H9 (cell line): ENCODE data around the gene UROS. TPM values are rescaled to one million over a fixed set of nuclear protein-coding genes. Genes with fewer than 3 reads are reported as not detected.
A peak's percentile ranks its signal among the peaks of the same experiment; 100 is the strongest.

Experiments used
- DNase-seq: peaks from one replicate; pipeline ENCODE4 v3.0.0-alpha.2; 2017
- H2AFZ ChIP-seq: one replicate; pipeline ENCODE4 v1.6.1; 2013; ENCODE audit warnings: mild to moderate bottlenecking, low read length, control low read depth, moderate library complexity
- H2AK5ac ChIP-seq: 2 replicates; pipeline ENCODE4 v1.6.1; 2013; ENCODE audit warnings: low read length, control low read depth, mixed read lengths; ENCODE audit not compliant: insufficient read length
- H2BK120ac ChIP-seq: one replicate; pipeline ENCODE4 v1.6.1; 2013; ENCODE audit warnings: low read depth, mild to moderate bottlenecking, low read length, control low read depth, inconsistent platforms; ENCODE audit not compliant: poor library complexity, severe bottlenecking
- H2BK12ac ChIP-seq: 2 replicates; pipeline ENCODE4 v1.6.1; 2013; ENCODE audit warnings: low read length, control low read depth, mixed read lengths, low read depth; ENCODE audit not compliant: insufficient read length
- H2BK15ac ChIP-seq: 2 replicates; pipeline ENCODE4 v1.6.1; 2013; ENCODE audit warnings: low read depth, low read length, control low read depth
- H2BK20ac ChIP-seq: one replicate; pipeline ENCODE4 v1.6.1; 2013; ENCODE audit warnings: low read depth, mild to moderate bottlenecking, low read length, control low read depth, inconsistent platforms; ENCODE audit not compliant: poor library complexity, severe bottlenecking
- H2BK5ac ChIP-seq: 2 replicates; pipeline ENCODE4 v1.6.1; 2013; ENCODE audit warnings: low read length, control low read depth, mixed read lengths; ENCODE audit not compliant: insufficient read length
- H3K14ac ChIP-seq: 2 replicates; pipeline ENCODE4 v1.6.1; 2013; ENCODE audit warnings: low read length, control low read depth; ENCODE audit not compliant: insufficient read depth
- H3K18ac ChIP-seq: 2 replicates; pipeline ENCODE4 v1.6.1; 2013; ENCODE audit warnings: low read depth, mild to moderate bottlenecking, mixed read lengths, low read length, control low read depth; ENCODE audit not compliant: insufficient read length
- H3K23ac ChIP-seq: 2 replicates; pipeline ENCODE4 v1.6.1; 2013; ENCODE audit warnings: low read length, control low read depth, mixed read lengths, low read depth; ENCODE audit not compliant: insufficient read length
- H3K23me2 ChIP-seq: 2 replicates; pipeline ENCODE4 v1.6.1; 2013; ENCODE audit warnings: low read depth, mild to moderate bottlenecking, mixed read lengths, low read length, control low read depth; ENCODE audit not compliant: insufficient read length, poor library complexity, severe bottlenecking
- H3K27ac ChIP-seq: 2 replicates; pipeline ENCODE4 v1.5.1; 2013; ENCODE audit warnings: low read length, control low read depth, mixed read lengths, low read depth; ENCODE audit not compliant: insufficient read length
- H3K27me3 ChIP-seq: 2 replicates; pipeline ENCODE4 v1.6.1; 2013; ENCODE audit warnings: low read length, control low read depth, inconsistent platforms; ENCODE audit not compliant: insufficient read depth
- H3K4ac ChIP-seq: 2 replicates; pipeline ENCODE4 v1.6.1; 2013; ENCODE audit warnings: low read depth, mild to moderate bottlenecking, control low read depth, inconsistent platforms, low read length, moderate library complexity
- H3K4me1 ChIP-seq: 2 replicates; pipeline ENCODE4 v1.6.1; 2013; ENCODE audit warnings: low read length, control low read depth, inconsistent platforms; ENCODE audit not compliant: insufficient read depth
- H3K4me2 ChIP-seq: 2 replicates; pipeline ENCODE4 v1.6.1; 2013; ENCODE audit warnings: low read length, control low read depth, mixed read lengths; ENCODE audit not compliant: insufficient read length, insufficient read depth
- H3K56ac ChIP-seq: 2 replicates; pipeline ENCODE4 v1.6.1; 2013; ENCODE audit warnings: low read depth, mild to moderate bottlenecking, mixed read lengths, low read length, control low read depth; ENCODE audit not compliant: insufficient read length
- H3K79me1 ChIP-seq: 2 replicates; pipeline ENCODE4 v1.6.1; 2013; ENCODE audit warnings: low read depth, mild to moderate bottlenecking, moderate library complexity, low read length, control low read depth, inconsistent platforms; ENCODE audit not compliant: insufficient read depth, poor library complexity, severe bottlenecking
- H3K79me2 ChIP-seq: 2 replicates; pipeline ENCODE4 v1.6.1; 2013; ENCODE audit warnings: low read length, control low read depth, inconsistent platforms; ENCODE audit not compliant: insufficient read depth
- H3K9ac ChIP-seq: 2 replicates; pipeline ENCODE4 v1.6.1; 2013; ENCODE audit warnings: low read length, control low read depth, mixed read lengths; ENCODE audit not compliant: insufficient read length; ENCODE audit errors: extremely low read depth
- H3K9me3 ChIP-seq: one replicate; pipeline ENCODE4 v1.6.1; 2013; ENCODE audit warnings: low read depth, low read length, inconsistent platforms; ENCODE audit not compliant: control insufficient read depth
- H3T11ph ChIP-seq: one replicate; pipeline ENCODE4 v1.6.1; 2013; ENCODE audit warnings: mild to moderate bottlenecking, low read length, control low read depth, inconsistent platforms
- H4K20me1 ChIP-seq: one replicate; pipeline ENCODE4 v1.6.1; 2013; ENCODE audit not compliant: control insufficient read depth, insufficient read length, insufficient read depth
- H4K5ac ChIP-seq: 2 replicates; pipeline ENCODE4 v1.6.1; 2013; ENCODE audit warnings: low read depth, mild to moderate bottlenecking, mixed read lengths, low read length, control low read depth; ENCODE audit not compliant: insufficient read length
- H4K8ac ChIP-seq: replicated peaks from 2 replicates; pipeline ENCODE4 v1.6.1; 2013; ENCODE audit warnings: low read length, control low read depth, mixed read lengths, low read depth; ENCODE audit not compliant: insufficient read length
- H4K91ac ChIP-seq: 2 replicates; pipeline ENCODE4 v1.6.1; 2013; ENCODE audit warnings: low read depth, mild to moderate bottlenecking, moderate library complexity, mixed read lengths, low read length, control low read depth; ENCODE audit not compliant: insufficient read length
- H3K27ac Mint-ChIP-seq, 3 experiments: 2 replicates in 2 of 3; 3 replicates in 1 of 3; pipeline ENCODE4 v1.8.0; 2020 to 2021; ENCODE audit warnings: mixed read lengths in 3 of 3, mild to moderate bottlenecking in 1 of 3, moderate library complexity in 1 of 3
- H3K27me3 Mint-ChIP-seq: 2 replicates; pipeline ENCODE4 v1.8.0; 2021; ENCODE audit warnings: low read depth, mild to moderate bottlenecking, moderate library complexity, mixed read lengths
- H3K36me3 Mint-ChIP-seq, 3 experiments: 2 replicates in 2 of 3; 3 replicates in 1 of 3; pipeline ENCODE4 v1.8.0; 2020 to 2021; ENCODE audit warnings: low read depth in 3 of 3, mixed read lengths in 3 of 3; ENCODE audit not compliant: insufficient read depth in 1 of 3
- H3K4me1 Mint-ChIP-seq, 2 experiments: 2 replicates each; pipeline ENCODE4 v1.8.0; 2020; ENCODE audit warnings: mixed read lengths in 2 of 2
- H3K4me3 Mint-ChIP-seq, 2 experiments: 2 replicates in 1 of 2; 3 replicates in 1 of 2; pipeline ENCODE4 v1.8.0; 2020 to 2021; ENCODE audit warnings: mild to moderate bottlenecking in 2 of 2, mixed read lengths in 2 of 2, moderate library complexity in 1 of 2
- H3K9me3 Mint-ChIP-seq, 2 experiments: 2 replicates in 1 of 2; 3 replicates in 1 of 2; pipeline ENCODE4 v1.8.0; 2020; ENCODE audit warnings: mild to moderate bottlenecking in 2 of 2, mixed read lengths in 2 of 2, moderate library complexity in 1 of 2
- CTCF ChIP-seq: fragments of 200-600 bp; sonication (generic); conservative IDR thresholded peaks from 3 replicates; pipeline ENCODE4 v1.8.0; 2021; ENCODE audit warnings: antibody characterized with exemption, mild to moderate bottlenecking
- WGBS: extraction: QIAGEN DNeasy Blood & Tissue Kit; methylation state at CpG from one replicate; pipeline ENCODE4 v1.1.7; 2013; ENCODE audit warnings: missing lambda C conversion rate, low lambda C conversion rate, mixed read lengths; ENCODE audit not compliant: insufficient read length; ENCODE audit errors: extremely low coverage; 5-methylcytosine and 5-hydroxymethylcytosine counted together
- total RNA-seq: library from RNA; stranded (reverse); gene quantifications from 2 replicates; pipeline ENCODE4 v1.2.1, GENCODE V29; 2021

Gene UROS
- total RNA-seq, 1 experiment from 2014 or later = 42.3 TPM

DNA sequence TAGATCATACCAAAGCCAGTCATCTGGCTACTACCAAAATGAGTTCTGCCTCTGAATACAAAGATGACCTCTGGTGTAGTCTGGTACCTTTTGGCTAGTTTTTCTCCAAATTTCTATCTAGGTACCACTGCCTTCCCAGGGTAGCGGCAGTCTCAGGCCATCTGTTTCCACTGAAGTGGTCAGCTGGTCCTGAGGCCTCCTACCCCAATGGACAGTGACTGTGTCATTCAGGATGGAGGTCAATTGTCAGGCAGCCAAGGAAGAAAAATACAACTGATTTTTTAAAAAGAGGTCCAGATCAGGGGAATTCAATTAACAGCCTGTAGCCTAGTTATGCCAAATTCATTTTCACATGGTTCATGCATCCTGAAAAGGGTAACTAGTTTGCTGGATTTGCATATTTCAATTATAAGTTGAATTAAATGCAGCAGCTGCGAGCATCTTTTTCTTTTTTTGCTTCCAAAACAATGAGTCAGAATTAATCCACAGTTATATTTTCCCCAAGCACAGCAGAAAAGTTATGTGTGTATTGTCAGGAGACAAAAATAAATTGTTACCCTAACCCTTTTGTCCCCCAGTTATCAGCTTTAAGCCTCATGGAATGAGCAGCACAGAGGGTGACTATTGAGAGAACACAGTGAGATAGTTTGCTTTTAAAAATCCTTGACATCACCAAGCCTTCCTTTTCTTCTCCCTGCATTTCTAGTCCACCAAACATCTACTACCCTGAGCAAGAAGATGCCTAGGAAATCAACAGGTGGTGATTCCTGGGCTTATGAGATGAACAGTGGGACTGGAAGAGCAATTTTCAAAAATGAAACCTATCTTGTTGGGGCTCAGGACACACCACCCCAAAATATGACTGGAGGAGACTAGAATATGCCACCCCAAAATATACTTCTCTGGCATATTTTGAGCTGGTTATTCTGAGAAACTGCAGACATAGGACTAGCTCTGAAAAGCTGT lies 28.0 kb upstream of the UROS start:
- no peak for TF ChIP-seq CTCF
- Histone ChIP-seq H2BK15ac (no peak overlapping the region), H2BK12ac (no peak overlapping the region), H2BK120ac (no peak overlapping the region), H3K56ac (no peak overlapping the region), H2AFZ (no peak overlapping the region), H4K91ac (no peak overlapping the region), H3K23me2 (no peaks in the 10 kb centered on the region), H4K8ac (no peak overlapping the region), H3T11ph (no peak overlapping the region), H3K79me1 (no peaks in the 10 kb centered on the region), H3K18ac (no peak overlapping the region), H3K27me3 (no peaks in the 10 kb centered on the region), H4K5ac (no peak overlapping the region), H3K27ac (no peak overlapping the region), H2BK5ac (no peak overlapping the region), H3K14ac (no peak overlapping the region), H3K4ac (no peak overlapping the region), H3K9me3 (no peaks in the 10 kb centered on the region), H4K20me1 (no peaks in the 10 kb centered on the region), H2AK5ac (no peak overlapping the region), H3K79me2 (no peaks in the 10 kb centered on the region), H3K4me1 (no peaks in the 10 kb centered on the region), H3K23ac (no peak overlapping the region), H3K4me2 (no peak overlapping the region), H3K9ac (no peak overlapping the region), H2BK20ac (no peak overlapping the region)
- WGBS = no CpG with 5 or more reads among the region's 2 CpGs
- Mint-ChIP-seq H3K4me1 (no peaks in the 10 kb centered on the region), H3K36me3 (peaks cover 13 to 42% (median 30%) of the 10 kb centered on the region in 3 experiments), H3K27ac (peak overlapping the region in 1 of 3 experiments; percentile 66; a peak in 2 of 7 replicates), H3K27me3 (no peaks in the 10 kb centered on the region), H3K4me3 (no peak overlapping the region), H3K9me3 (no peaks in the 10 kb centered on the region)
- DNase-seq = no peak
